Measurements from ENCODE around the gene AMER1.

The AMER1 gene

DNA sequence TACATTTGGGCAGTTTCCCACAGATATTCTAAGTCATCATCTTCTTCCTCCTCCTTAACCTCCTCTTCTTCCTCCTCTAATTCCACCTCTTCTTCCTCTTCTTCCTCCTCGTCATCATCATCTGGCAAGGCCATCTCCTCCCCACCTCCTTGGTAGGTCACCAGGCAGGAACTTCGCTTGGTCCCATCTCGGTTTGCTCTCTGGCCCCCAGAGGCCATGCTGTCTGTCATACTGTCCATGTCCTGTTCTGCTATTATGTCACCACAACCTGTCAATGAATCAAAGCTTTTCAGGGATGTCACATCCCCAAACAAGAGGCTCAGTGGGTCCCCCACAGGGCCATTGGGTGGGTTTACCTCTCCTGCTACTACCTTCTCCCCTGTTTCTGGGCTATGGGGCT lies 13.5 kb downstream of the AMER1 start:
- no peak overlapping the region for H3K4me3 ChIP-seq (ENCODE audit: low read length)
- TF ChIP-seq CTCF (IDR thresholded peaks at IDR 0.05; ENCODE audit: insufficient read depth, low read depth, low read length, missing control alignments) = no peak
- DNase-seq (ENCODE audit: low read depth) = no peak

GRCh38 chrX:64191281-64192010 lies 14.1 kb downstream of the AMER1 start:
- no peak for TF ChIP-seq CTCF (IDR thresholded peaks at IDR 0.05; ENCODE audit: insufficient read depth, low read depth, low read length, missing control alignments)

GRCh38 chrX:64190136-64190740 lies 15.3 kb downstream of the AMER1 start:
- no peak for TF ChIP-seq CTCF (IDR thresholded peaks at IDR 0.05; ENCODE audit: insufficient read depth, low read depth, low read length, missing control alignments)
- DNase-seq (ENCODE audit: low read depth) = no peak
- H3K4me3 ChIP-seq (ENCODE audit: low read length) = no peak overlapping the region

More at GRCh38 chrX:64191281-64192010, 14.1 kb downstream of the AMER1 start:
- DNase-seq (ENCODE audit: low read depth) = no peak
- H3K4me3 ChIP-seq (ENCODE audit: low read length) = no peak overlapping the region

DNA sequence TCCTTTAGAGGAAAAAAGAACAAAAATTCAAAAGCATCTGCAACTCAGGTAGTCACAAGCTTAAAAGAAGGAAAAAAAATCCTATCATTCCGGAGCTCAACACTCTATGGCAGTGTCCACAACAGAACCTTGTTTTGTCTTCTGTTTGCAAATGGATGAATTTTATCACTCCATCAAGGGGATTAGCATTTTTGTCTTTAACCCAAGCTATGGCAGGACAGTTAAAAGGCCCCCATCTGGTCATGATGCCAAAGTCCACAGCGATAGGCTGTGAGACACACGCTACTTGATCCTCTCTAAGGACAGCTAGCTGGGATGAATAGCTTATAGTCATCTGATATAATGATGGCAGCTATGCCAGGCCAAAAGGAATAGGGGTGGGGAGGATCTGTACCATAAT lies 16.6 kb downstream of the AMER1 start:
- no peak for DNase-seq (ENCODE audit: low read depth)
- TF ChIP-seq CTCF (IDR thresholded peaks at IDR 0.05; ENCODE audit: insufficient read depth, low read depth, low read length, missing control alignments) = no peak
- no peak overlapping the region for H3K4me3 ChIP-seq (ENCODE audit: low read length)

GRCh38 chrX:64187762-64188150 lies 17.8 kb downstream of the AMER1 start:
- no peak overlapping the region for H3K4me3 ChIP-seq (ENCODE audit: low read length)
- no peak for TF ChIP-seq CTCF (IDR thresholded peaks at IDR 0.05; ENCODE audit: insufficient read depth, low read depth, low read length, missing control alignments)
- no peak for DNase-seq (ENCODE audit: low read depth)

DNA sequence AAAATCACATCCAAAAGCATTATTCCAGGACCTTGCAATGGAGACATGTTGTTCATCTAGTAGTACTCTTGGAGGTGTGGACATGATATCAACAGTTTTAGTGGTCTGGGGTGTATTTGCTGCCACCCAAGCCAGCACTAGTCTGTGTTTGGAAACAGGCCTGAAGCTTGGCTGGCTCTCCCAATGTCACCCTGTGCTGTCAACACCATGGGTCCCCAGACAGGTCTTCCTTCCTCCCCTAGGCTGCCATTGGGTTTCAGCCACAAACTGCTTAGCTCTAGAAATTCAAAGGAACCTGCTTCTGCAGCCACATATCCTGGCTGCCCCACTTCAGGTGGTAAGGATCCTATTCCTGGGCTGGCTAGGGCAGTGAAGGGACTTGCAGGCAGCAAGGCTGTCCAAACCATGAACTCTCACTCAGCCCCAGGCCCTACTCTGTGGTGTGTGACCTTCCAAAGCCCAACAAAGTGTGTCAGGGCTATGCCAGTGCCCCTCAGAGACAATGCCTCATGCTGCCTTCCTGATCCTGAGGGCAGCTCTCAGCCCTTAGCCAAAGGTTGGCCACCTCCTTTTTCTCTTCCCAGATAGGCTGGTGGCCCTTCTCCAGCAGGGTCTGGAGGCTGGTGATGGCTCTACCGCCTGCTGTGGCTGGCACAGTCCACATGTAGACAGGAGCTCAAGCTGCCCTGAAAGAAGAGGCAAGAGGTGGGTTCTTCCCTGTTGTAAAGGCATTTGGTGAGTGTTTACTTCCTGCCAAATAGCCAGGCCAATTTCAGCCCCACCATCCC lies 18.3 kb downstream of the AMER1 start:
- TF ChIP-seq CTCF (IDR thresholded peaks at IDR 0.05; ENCODE audit: insufficient read depth, low read depth, low read length, missing control alignments) = no peak
- no peak overlapping the region for H3K4me3 ChIP-seq (ENCODE audit: low read length)
- no peak for DNase-seq (ENCODE audit: low read depth)

All from epithelial cell of esophagus (primary cell).